Suprapubic skin (tissue), 4 donors: Measurements from ENCODE around the gene COQ10A.

Experiments
- POLR2A ChIP-seq, 2 donors: fragments of 450-650 bp; IDR thresholded peaks; one replicate each; pipeline ENCODE4 v1.6.1; 2017; ENCODE audit warnings: antibody characterized with exemption in 2 of 2, mild to moderate bottlenecking in 2 of 2, moderate library complexity in 2 of 2
- POLR2AphosphoS5 ChIP-seq, 3 donors: sonication (generic); formaldehyde crosslinking; IDR thresholded peaks; one replicate each; pipeline ENCODE4 v1.6.1; 2017; ENCODE audit warnings: antibody characterized with exemption in 3 of 3
- TF ChIP-seq, protein P1 (sequence below), 2 donors: fragments of 200-600 bp in 1 of 2; fragments of 450-650 bp in 1 of 2; sonication (generic) in 1 of 2; IDR thresholded peaks; one replicate each; pipeline ENCODE4 v1.5.1; 2016 to 2019; ENCODE audit warnings: antibody characterized with exemption in 2 of 2, mild to moderate bottlenecking in 1 of 2, moderate library complexity in 1 of 2

DNA sequence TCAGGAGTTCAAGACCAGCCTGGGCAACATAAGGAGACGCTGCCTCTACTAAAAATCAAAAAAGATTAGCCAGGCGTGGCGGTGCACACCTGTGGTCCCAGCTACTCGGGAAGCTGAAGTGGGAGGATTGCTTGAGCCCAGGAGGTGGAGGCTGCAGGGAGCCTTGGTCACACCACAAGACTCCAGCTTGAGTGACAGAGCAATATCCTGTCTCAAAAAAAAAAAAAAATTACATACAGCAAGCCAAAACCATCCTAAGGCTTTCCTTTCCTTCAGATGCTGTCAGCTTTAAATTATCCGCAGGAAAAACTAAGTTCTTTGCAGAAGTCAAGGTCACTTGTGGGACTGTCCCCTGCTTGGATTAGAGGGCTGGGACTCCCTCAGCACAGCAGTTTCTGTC, 32.1 kb downstream of the COQ10A start:
- TF ChIP-seq POLR2A (IDR thresholded peaks at IDR 0.05) (no peak), POLR2AphosphoS5 (IDR thresholded peaks at IDR 0.05) (no peak)
- TF ChIP-seq, protein P1, sequence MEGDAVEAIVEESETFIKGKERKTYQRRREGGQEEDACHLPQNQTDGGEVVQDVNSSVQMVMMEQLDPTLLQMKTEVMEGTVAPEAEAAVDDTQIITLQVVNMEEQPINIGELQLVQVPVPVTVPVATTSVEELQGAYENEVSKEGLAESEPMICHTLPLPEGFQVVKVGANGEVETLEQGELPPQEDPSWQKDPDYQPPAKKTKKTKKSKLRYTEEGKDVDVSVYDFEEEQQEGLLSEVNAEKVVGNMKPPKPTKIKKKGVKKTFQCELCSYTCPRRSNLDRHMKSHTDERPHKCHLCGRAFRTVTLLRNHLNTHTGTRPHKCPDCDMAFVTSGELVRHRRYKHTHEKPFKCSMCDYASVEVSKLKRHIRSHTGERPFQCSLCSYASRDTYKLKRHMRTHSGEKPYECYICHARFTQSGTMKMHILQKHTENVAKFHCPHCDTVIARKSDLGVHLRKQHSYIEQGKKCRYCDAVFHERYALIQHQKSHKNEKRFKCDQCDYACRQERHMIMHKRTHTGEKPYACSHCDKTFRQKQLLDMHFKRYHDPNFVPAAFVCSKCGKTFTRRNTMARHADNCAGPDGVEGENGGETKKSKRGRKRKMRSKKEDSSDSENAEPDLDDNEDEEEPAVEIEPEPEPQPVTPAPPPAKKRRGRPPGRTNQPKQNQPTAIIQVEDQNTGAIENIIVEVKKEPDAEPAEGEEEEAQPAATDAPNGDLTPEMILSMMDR (IDR thresholded peaks at IDR 0.05) = no peak
